HEK293 (cell line): Measurements from ENCODE around the gene PLK3.

Experiments used
- GLI4 ChIP-seq: fragments of 450-650 bp; formaldehyde crosslinking; IDR thresholded peaks from 2 replicates; pipeline ENCODE4 v1.5.1; 2016; ENCODE audit warnings: missing biosample characterization, missing genetic modification characterization
- KLF16 ChIP-seq: fragments of 450-650 bp; formaldehyde crosslinking; IDR thresholded peaks from 2 replicates; pipeline ENCODE4 v1.5.1; 2017; ENCODE audit warnings: missing biosample characterization, missing genetic modification characterization
- KLF7 ChIP-seq: fragments of 450-650 bp; formaldehyde crosslinking; IDR thresholded peaks from 2 replicates; pipeline ENCODE4 v1.5.1; 2016; ENCODE audit warnings: missing biosample characterization, missing genetic modification characterization, borderline replicate concordance
- KLF8 ChIP-seq: fragments of 450-650 bp; formaldehyde crosslinking; IDR thresholded peaks from 2 replicates; pipeline ENCODE4 v1.5.1; 2016; ENCODE audit warnings: missing biosample characterization, missing genetic modification characterization
- PBX3 ChIP-seq: sonication (generic); formaldehyde crosslinking; IDR thresholded peaks from 2 replicates; pipeline ENCODE4 v1.8.1; 2022; ENCODE audit warnings: mild to moderate bottlenecking, moderate library complexity, missing genetic modification reagents
- REPIN1 ChIP-seq: fragments of 450-650 bp; formaldehyde crosslinking; IDR thresholded peaks from 2 replicates; pipeline ENCODE4 v1.5.1; 2017; ENCODE audit warnings: missing biosample characterization, missing genetic modification characterization, low read depth
- WT1 ChIP-seq: fragments of 450-650 bp; formaldehyde crosslinking; IDR thresholded peaks from 2 replicates; pipeline ENCODE4 v1.5.1; 2016; ENCODE audit warnings: missing biosample characterization, missing genetic modification characterization
- ZNF112 ChIP-seq: fragments of 450-650 bp; formaldehyde crosslinking; IDR thresholded peaks from 2 replicates; pipeline ENCODE4 v1.5.0; 2017; ENCODE audit warnings: missing biosample characterization, missing genetic modification characterization
- ZNF114 ChIP-seq: fragments of 450-650 bp; formaldehyde crosslinking; IDR thresholded peaks from 2 replicates; pipeline ENCODE4 v1.5.0; 2017; ENCODE audit warnings: missing biosample characterization, missing genetic modification characterization
- ZNF140 ChIP-seq: fragments of 450-650 bp; formaldehyde crosslinking; IDR thresholded peaks from 2 replicates; pipeline ENCODE4 v1.5.1; 2016; ENCODE audit warnings: missing biosample characterization, missing genetic modification characterization
- ZNF23 ChIP-seq: fragments of 450-650 bp; formaldehyde crosslinking; IDR thresholded peaks from 2 replicates; pipeline ENCODE4 v1.5.1; 2016; ENCODE audit warnings: missing biosample characterization, missing genetic modification characterization, borderline replicate concordance
- ZNF280D ChIP-seq: fragments of 450-650 bp; formaldehyde crosslinking; IDR thresholded peaks from 2 replicates; pipeline ENCODE4 v1.5.1; 2016; ENCODE audit warnings: missing biosample characterization, missing genetic modification characterization
- ZNF335 ChIP-seq: fragments of 450-650 bp; formaldehyde crosslinking; conservative IDR thresholded peaks from 2 replicates; pipeline ENCODE4 v1.5.1; 2016; ENCODE audit warnings: missing biosample characterization, missing genetic modification characterization
- ZNF362 ChIP-seq: fragments of 450-650 bp; formaldehyde crosslinking; IDR thresholded peaks from 2 replicates; pipeline ENCODE4 v1.5.1; 2016; ENCODE audit warnings: missing biosample characterization, missing genetic modification characterization
- ZNF488 ChIP-seq: fragments of 450-650 bp; formaldehyde crosslinking; IDR thresholded peaks from 2 replicates; pipeline ENCODE4 v1.5.1; 2016; ENCODE audit warnings: missing biosample characterization, missing genetic modification characterization
- ZNF501 ChIP-seq: fragments of 450-650 bp; formaldehyde crosslinking; IDR thresholded peaks from 2 replicates; pipeline ENCODE4 v1.5.1; 2016; ENCODE audit warnings: missing biosample characterization, missing genetic modification characterization
- ZNF510 ChIP-seq: fragments of 450-650 bp; formaldehyde crosslinking; IDR thresholded peaks from 2 replicates; pipeline ENCODE4 v1.5.1; 2018; ENCODE audit warnings: mild to moderate bottlenecking, missing genetic modification characterization, missing biosample characterization; ENCODE audit not compliant: insufficient replicate concordance
- ZNF580 ChIP-seq: fragments of 450-650 bp; formaldehyde crosslinking; IDR thresholded peaks from 2 replicates; pipeline ENCODE4 v1.5.1; 2016; ENCODE audit warnings: missing biosample characterization, missing genetic modification characterization
- ZNF596 ChIP-seq: fragments of 450-650 bp; IDR thresholded peaks from 2 replicates; pipeline ENCODE4 v1.5.0; 2018; ENCODE audit warnings: missing biosample characterization, mild to moderate bottlenecking, missing genetic modification characterization, moderate library complexity
- ZSCAN23 ChIP-seq: fragments of 450-650 bp; formaldehyde crosslinking; IDR thresholded peaks from 2 replicates; pipeline ENCODE4 v1.5.1; 2016; ENCODE audit warnings: missing biosample characterization, missing genetic modification characterization
- ZSCAN30 ChIP-seq: fragments of 450-650 bp; IDR thresholded peaks from 2 replicates; pipeline ENCODE4 v1.5.1; 2018; ENCODE audit warnings: missing biosample characterization, mild to moderate bottlenecking, missing genetic modification characterization, moderate library complexity

Gene PLK3

GRCh38 chr1:44807364-44808062, 7.3 kb downstream of the PLK3 start (continued):
- TF ChIP-seq ZSCAN23 (no peak), GLI4 (tag by site-specific recombination) (no peak), ZNF596 (tag by site-specific recombination) (no peak), KLF8 (tag by site-specific recombination) (peak; percentile 46; the same call in 1 of the 2 replicates), ZNF335 (tag by site-specific recombination) (peak; percentile 58), ZNF501 (tag by site-specific recombination) (no peak), ZNF23 (tag by site-specific recombination) (no peak), ZNF140 (tag by site-specific recombination) (no peak), PBX3 (CRISPR knock-in tag) (no peak), KLF7 (no peak), ZNF580 (tag by site-specific recombination) (no peak), ZNF362 (tag by site-specific recombination) (no peak), WT1 (peak; percentile 80), ZSCAN30 (tag by site-specific recombination) (no peak), REPIN1 (tag by site-specific recombination) (no peak), ZNF488 (tag by site-specific recombination) (no peak), ZNF114 (tag by site-specific recombination) (no peak), ZNF510 (tag by site-specific recombination) (no peak), KLF16 (no peak), ZNF280D (tag by site-specific recombination) (no peak), ZNF112 (tag by site-specific recombination) (no peak)
